ENCODE results near the gene FRS3.

Gene FRS3

DNA sequence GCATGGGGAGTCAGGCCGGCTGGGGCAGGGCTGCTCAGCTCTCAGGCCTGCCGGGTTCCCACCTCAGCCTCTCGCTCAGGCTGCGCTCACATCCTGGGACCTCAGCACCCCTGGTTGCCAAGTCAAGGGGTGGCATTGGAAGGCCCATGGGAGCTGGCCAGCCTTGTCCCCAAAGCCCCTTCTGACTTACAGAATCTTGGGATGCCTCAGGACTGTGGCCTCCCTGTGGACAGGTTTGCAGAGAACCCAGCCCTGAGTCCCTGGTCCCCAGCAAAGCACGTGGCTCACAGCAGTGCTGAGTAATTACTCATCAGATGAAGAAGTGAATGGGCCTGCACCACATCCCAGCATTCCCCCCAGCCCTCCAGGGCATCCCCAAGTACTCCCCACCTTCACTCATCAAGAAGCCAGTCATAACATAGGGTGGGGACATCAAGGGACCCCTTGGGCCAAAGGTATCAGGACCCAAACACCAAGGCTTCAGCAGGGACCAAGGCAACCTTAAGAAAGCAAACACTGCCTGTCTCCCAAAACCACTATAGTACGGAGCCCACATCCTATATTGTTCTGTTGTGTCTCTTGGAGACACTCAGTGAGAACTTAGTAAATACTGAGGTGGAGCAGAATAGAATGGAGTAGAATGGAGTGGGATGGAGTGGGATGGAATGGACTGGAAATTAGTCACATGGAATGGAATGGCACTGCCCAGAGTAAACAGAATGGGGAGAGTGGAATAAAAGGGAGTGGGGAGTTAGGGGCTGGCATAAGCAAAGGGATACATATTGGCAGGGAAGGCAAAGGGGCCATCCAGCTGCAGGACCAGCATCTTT, 36.1 kb downstream of the FRS3 start:
- no peak for DNase-seq (ENCODE audit: low read depth, low spot score)

DNA sequence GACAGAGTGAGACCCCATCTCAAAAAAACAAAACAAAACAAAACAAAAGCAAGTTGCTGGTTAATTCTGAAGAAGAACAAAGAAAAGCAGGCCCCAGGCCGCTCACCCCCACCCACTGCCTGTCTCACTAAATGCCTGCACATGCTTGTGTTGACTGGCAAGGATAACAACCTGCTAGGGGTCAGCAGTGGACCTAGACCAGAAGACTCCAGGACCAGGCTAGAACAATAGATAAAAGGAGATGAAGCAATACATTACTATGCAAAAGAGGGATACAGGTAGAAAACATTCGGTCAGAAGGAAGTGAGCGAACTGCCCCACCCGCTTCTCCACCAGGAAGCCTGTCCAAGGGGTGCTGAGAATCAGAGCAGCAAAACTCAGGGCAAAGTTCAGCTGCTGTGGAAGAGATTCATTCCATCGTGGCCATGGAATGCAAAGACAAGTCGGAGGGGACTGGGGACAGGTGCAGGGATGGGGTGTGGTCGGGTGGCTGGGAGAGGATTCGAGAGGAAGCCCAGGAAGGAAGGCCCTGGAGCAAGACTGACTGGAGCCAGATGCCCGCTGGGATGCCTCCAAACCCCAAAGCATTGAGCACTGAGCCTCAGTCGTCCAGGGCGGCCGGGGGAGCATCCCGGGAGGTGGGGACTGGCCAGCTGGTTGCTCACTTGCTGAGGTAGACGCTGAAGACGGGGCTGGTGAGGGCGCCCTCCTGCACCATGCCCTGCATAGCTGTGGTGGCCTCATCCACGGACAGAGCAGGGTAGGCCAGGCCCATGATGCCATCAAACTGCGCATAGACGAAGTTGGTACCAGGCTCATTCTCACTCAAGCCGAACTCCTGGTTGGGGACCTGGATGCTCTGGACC, 37.8 kb downstream of the FRS3 start:
- DNase-seq (ENCODE audit: low read depth, low spot score): peak; percentile 57

DNA sequence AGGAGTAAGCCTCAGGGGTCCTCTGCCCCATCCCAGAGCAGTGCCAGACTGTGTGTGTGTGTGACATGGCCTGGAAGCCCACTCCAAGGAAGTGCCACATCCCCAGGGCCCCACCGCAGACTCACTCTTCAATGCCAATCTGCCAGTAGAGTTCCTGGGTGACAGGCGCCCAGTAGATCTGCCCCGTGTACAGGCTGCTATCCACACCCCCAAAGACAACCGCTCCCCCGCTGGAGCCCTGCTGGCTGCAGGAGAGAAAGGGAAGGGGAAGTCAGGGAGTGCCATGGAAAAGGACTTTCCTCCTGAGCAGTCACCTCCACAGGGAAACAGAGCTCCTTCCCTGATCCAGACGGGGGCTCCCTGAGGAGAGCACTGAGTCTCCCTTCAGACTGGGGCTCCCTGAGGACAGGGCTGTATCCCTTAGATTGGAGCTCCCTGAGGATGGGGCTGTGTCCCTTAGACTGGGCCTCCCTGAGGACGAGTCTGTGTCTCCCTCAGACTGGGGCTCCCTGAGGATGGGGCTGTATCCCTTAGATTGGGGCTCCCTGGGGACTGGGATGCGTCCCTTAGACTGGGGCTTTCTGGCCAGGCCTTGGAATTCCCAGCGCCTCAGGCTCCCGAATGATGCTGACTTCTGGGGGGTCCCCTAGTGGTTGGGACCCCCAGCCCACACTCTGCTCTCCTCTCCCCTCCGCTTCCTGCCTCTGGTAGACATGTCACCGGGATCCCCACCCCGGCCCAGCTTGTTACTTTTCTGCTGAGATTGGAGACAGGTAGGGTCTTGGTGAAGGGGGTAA, 39.1 kb downstream of the FRS3 start:
- no peak for DNase-seq (ENCODE audit: low read depth, low spot score)

DNA sequence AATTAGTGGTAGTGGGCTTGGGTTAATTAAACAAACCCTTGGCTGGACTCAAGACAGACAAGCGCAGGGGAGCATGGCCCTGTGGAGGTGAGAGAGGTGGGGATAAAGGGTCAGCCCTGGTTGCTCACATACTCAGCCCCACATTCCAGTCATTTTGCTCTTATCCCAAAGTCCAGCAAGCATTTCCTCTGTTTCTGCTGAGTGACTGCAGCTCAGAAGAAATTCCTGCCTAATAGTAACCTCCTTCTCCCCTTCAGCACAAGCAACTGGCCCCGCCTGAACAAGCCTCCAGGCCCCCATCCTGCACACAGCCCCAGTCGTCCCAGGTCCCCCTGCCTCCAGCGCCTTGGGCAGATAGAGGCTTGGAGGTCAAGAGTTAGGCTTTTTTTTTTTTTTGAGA, 40.7 kb downstream of the FRS3 start:
- DNase-seq (ENCODE audit: low read depth, low spot score): peak; percentile 81

DNA sequence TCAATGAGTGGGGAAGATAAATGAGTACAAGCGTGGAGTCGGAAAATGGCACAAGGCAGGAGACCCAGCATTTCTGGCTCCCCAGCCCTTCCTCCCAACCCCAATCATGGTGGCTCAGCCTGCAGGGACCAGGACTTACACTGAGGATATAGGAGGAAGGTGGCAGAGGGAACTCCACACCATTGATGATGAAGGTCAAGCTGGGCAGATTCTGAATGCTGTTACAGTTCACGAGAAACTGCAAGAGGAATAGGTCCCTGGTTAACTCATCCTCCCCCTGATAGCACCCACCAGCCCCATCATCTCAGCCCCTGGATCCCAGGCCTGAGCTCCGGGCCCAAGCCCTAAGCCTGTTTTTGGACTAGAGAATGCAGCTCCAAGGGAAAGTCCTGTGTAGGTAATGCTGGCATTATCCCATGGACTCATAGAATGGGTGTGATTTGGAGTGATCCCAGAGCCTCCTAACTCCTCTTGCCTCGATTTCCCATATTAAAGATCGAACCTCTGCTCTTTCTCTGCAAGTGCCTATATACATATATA, 42.0 kb downstream of the FRS3 start:
- no peak for DNase-seq (ENCODE audit: low read depth, low spot score)

DNA sequence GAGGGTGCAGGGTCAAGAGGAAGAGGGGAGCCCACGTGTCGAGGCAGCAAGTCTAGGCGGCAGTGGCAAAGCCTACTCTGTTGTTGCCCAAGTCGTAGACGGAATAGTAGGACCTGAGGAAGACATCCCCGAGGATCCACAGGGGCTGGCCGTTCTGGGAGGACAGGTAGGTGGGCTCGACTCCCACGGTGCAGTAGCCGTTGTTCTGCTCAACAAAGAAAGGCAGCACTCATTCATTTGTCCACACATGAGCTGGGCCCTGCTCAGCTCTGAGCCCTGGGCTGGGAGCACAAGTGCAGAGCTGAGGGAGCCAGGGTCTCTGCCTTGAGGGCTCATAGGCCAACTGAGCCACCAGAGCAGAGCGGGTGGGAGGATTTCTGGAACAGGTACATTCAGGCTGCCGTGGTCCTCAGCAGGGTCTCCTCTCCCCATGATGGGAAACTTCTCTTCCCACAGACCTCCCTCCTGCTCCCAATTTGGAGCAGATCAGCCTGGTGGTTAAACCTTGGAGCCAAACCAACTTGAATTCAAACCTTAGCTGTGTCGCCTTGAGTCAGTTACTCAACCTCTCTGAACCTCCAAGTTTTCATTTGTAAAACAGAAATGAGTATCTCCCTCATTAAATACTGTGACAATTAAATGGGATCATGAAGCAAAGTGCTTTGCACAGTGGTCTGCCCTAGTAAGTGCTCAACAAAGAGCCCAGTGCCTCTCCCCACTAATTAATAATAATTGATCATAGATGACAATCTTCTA, 42.7 kb downstream of the FRS3 start:
- no peak for DNase-seq (ENCODE audit: low read depth, low spot score)

DNA sequence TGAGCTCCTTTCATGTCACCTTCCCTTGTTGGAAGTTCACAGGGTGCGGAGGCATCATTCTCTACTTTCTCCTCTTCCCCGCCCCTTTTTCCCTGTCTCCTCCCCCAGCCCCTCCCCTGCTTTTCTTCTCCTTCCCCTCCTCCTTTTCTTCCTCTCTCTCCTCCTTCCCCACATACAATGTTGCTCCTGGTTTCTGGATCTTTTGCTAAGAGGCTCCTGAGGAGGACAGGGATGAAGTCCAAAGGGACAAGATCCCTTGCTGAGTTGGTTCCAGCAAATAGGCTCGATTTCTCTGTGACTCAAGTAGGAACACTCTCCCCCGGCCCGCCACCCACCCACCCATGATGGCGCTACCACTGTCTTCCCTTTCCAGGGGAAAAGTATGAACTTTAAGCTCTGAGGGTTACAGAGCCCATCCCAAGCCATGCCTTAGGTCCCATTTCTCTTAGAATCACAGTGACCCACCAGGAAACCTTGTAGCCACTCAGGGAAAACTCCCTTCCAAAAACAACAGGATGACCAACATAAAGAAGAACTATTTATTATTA, 43.4 kb downstream of the FRS3 start:
- DNase-seq (ENCODE audit: low read depth, low spot score): no peak

DNA sequence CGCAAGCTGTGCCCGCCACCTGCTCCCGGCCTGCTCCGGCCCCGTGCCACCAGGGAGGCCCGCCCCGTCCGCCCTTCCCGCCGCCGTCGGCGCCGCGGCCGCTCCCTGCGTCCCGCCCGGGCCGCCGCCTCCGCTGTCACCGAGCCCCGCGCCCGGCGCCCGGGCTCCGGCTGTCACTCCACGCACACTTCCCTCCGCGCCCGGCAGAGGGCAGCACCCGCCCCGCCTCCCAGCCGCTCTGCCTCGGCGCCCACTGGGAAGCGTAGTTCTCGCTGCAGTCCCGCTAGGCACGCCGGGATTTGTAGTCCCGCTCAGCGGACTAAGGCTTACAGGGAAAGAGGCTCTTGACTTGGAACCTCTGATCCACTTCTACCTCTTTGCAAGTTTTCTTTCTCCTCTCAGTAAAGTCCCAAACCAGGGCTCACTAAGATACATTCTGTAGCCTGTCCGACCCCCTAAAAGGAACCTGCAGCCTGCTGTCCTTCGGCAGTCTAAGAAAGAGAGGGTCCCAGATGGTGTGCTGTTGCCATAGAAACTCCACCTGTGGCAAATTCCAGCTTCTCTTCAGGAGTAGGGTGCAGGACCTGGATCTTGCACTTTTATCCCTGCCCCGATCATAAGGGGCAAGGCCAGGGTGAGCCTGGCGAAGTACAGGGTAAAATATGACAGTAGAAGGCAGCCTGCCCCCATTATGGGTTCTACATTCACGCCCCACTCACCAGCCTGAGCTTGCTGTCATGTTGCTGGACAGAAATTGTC, 44.1 kb downstream of the FRS3 start, which contains the start of gene TFEB:
TSS of gene TFEB (minus strand) at position 182 of the 759 bp plus-strand sequence. CDS start 44,395 bp downstream, outside the sequence.
- peak; percentile 94 for DNase-seq (ENCODE audit: low read depth, low spot score)

DNA sequence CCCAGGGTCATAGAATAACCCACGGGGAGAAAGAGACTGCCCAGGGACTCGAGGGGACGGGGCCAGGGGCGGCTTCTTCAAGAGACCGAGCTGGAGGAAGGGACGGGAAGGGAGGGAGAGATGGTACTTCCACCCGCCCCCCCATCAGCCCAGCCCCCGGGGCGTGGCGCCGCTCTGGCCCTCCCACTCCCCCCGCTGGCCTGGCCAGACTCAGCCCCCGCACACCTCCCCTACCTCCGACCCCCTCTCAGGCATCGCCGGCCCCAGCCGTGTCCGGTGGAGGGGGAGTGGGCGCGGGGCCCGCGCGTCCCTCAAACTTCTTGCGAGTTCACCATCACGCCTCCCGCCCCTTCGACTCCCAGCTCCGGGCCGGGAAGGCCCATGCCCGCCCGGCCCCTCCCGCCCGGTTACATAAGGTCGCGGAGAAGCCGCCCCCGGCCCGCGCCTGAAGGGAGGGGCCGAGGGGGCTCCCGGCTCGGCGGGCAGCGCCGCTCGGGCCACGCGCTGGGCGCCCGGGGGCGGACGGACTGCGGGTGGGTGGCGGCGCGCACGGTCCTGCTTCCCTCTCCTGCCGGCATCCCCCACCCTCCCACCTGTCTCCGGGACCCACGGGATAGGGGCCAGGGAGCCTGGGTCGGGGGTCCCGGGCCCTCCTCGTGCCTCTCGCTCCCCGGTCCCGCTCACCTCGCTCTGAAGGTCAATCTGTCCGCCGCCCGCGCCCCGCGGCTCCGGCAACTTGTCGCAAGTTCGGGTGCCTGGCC, 44.9 kb downstream of the FRS3 start:
- peak; percentile 35 for DNase-seq (ENCODE audit: low read depth, low spot score)

DNA sequence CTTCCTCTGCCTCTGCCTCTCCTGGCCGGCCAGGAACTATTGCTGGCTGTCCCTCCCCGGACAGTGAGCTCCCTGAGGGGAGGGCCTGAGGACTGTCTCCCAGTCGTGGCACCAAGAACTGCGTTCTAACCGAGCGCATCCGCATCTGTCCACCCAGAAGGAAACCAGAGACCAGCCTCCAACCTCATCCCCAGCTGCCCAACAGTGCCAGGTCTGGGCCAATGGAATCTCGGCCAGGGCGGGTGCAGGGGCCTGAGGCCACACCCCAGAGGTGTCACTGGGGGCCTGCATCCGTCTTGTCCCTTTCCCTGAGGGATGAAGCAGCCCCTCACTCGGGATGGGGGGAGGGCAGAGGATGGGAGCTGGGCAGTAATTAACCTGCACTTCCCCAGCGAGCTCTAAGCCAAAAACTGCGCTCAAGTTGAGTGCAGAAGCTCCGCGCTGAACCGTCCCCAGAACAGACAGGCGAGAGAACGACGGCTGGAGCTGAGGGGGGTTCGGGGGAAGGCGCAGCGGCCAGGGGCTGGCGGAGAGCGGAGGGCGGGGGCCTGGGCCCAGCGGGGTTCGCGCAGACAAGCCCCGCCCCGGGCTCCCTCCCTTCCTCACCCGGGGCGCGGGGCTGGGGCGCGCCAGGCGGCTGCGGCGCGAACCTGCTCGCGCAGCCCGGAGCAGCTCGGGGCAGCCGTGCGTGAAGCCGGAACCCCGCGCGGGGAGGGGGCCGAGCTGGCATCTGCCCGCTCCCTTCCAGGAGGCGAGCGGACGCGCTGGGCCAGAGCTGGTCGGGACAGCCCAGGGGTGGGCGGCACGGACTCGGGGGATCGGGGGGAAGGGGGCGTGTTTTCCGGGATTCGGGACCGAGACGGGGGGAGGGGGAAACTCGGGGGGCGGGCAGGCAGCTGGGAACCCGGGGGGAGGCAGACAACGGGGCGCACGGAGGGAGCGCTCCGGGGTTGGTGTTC, 45.7 kb downstream of the FRS3 start:
- peak; percentile 71 for DNase-seq (ENCODE audit: low read depth, low spot score)

DNA sequence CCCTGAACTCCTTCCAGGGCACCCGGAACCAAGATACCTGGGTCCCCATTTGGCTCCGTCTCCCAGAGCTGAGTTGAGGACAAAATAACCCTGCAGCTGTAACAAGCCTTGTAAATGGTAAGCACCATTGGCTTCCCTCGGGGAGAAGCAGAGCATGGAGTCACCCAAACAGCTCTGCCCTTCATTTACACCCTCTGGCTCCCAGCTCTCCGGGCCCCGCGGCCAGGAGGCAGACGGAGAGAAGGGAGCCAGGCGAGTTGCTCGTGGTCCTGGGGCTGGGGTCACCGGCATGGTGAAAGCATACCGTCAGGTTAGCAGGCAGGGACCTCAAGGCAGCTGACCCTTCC, 46.4 kb downstream of the FRS3 start:
- DNase-seq (ENCODE audit: low read depth, low spot score): no peak

DNA sequence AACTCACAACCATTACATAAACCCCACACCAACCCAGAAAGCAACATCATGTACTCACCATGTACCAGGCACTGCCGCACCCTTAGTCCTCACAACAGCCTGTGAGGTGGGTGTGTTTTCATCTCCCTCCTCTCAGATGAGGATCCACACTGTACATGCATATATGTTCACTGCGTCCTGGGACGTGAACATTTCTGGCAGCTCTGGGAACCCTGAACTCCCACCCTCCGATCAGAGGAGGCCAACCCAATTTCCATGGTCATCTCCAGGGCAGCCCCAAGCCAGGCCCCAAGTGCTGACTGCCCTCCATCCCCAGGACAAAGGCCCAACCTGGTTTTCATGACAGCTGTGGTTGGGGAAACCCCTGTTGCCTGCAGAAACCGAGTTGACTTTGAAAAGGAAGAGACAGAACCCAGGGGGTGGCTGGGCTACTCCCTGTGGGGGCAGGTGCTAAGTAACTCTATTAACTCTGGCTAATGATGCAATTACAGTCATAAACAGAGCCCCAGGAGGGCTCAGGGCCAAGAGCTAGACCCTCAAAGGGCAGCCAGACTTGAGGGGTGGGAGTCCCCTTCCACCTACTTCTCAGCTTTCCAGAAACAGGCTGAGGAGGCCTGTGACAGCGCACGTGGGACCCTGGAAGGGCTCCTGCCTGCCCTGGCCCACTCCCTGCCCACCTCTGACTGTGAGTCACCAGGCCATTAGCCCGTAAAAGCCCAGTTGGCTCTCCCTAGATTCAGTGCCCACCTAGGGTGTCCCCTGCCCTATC, 46.9 kb downstream of the FRS3 start:
- peak; percentile 63 for DNase-seq (ENCODE audit: low read depth, low spot score)

DNA sequence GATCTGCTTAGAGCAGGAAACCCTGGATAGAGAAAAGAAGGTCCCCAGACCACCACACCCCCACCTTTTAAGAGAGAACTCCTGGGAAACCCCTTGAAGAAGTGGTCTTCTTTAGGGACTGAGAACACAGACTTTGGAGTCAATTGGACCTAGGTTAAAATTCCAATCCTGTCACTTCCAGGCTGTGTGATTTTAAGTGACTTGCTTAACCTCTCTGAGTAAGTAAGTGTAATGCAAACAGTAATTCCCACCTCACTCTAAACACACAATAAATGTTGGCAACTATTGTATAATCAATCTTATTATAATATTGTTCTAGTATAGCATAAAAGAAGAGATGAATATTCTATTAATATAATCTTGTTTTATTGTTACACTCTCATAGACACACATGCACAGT, 47.6 kb downstream of the FRS3 start:
- no peak for DNase-seq (ENCODE audit: low read depth, low spot score)

DNA sequence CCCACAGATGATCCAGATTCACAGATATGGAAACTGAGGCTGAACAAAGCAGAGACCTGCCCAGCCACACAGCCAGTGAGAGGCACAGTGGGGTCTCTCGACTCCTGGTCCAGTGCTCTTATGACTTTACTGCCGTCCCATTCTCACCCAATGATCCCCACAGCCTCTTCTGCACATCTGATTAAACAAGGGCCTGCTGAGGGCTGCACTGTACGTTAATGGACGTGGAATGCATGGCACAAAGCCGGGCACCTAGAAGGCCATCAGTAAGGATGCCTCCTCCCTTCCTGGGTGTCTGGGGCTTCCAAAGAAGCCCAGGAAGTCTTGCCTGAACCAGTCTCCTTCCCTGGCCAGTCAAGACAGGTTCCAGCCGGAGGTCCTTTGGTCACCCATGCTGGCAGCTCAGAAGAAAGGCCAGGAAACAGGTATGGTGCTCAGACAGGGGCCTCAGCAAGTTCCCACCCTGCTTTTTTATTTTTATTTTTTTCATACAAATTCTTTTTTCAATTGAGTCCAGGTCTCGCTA, 48.1 kb downstream of the FRS3 start:
- DNase-seq (ENCODE audit: low read depth, low spot score): no peak

DNA sequence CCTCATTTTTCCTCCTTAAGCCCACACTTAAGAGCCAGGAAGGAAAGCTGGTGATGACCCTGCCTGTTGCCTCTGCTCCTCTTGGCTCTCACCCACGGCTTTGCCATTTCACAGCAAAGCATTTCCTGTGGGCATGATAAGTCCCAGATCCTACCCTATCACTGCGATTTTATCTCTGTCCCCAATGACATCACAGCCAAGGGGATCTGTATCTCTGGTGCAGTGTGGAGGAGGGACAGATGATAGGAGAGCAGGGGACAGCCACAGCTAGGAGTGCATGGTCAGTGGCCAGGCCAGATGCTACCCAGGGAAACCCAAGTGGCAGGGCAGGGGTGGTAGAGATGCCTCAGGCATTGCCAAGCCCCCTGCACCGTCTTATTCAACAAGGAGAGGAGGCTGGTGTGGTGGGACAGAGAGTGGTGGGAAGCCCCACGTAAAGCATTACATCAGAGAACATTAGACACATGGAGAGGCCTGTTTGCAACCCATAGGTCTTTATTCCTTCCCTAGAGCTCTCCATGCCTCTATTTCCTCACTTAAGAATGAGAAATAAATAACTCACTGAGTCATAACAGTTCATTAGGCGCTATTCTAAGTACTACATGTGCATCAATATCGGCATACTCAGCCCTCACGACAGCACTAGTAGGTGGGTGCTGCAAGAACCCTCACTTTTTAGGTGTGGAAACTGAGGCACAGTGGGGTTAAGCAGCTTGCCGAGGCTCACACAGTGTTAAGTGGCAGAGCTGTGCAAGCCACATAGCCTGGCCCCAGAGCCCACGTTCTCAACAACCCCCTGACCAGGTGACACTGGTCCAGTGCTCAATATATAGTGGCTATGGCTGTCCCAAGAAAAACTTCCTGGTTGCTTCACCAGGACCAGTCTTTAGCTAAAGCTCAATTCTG, 48.9 kb downstream of the FRS3 start:
- no peak for DNase-seq (ENCODE audit: low read depth, low spot score)

DNA sequence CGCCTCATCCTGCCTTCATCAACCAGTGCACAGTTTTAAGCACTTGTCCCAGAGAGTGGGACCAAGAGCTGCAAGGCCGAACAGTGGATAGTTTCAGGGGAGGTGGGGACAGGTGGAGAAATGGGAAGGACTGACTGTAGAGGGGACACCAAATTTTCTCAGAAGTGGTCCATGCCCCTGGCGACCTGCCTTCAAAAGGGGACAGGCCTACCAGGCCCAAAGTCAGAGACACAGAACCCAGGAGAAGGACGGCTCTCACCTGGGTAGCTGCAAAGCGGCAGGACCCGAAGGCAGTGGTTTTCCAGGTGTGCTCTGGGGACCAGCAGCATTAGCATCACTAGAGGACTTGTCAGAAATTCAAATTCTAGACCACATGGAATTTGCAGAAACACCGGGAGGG, 50.1 kb downstream of the FRS3 start:
- no peak for DNase-seq (ENCODE audit: low read depth, low spot score)

Measured in ELF-1 (cell line).